Neutrophil (primary cell): ENCODE measurements around the gene ZNF397.
"Not testable (repeated sequence)": the region's sequence is repeated elsewhere in the genome, so short reads cannot be mapped to it uniquely, and the experiment has no call there.

Experiments used
- H3K27ac ChIP-seq: fragments of 200-600 bp; sonication (generic); 2 replicates; pipeline ENCODE4 v1.5.1; 2016; ENCODE audit warnings: mild to moderate bottlenecking, moderate library complexity
- H3K27me3 ChIP-seq: fragments of 200-600 bp; sonication (generic); 2 replicates; pipeline ENCODE4 v1.6.0; 2016; ENCODE audit warnings: mild to moderate bottlenecking
- H3K36me3 ChIP-seq: fragments of 200-600 bp; sonication (generic); 2 replicates; pipeline ENCODE4 v1.5.1; 2017
- H3K4me1 ChIP-seq, 2 experiments: fragments of 200-600 bp in 1 of 2; sonication (generic) in 1 of 2; 1 replicate in 1 of 2; 2 replicates in 1 of 2; pipeline versions ENCODE4 v1.5.1 to v1.6.1; 2013 to 2016; ENCODE audit warnings: low read depth in 1 of 2, low read length in 1 of 2, mild to moderate bottlenecking in 1 of 2, moderate library complexity in 1 of 2; ENCODE audit not compliant: control insufficient read depth in 1 of 2, insufficient read depth in 1 of 2
- H3K4me3 ChIP-seq, 2 experiments: fragments of 200-600 bp in 1 of 2; sonication (generic) in 1 of 2; 1 replicate in 1 of 2; 2 replicates in 1 of 2; pipeline ENCODE4 v1.5.1; 2013 to 2016; ENCODE audit warnings: low read depth in 1 of 2, low read length in 1 of 2, mild to moderate bottlenecking in 1 of 2, moderate library complexity in 1 of 2
- H3K9me3 ChIP-seq: fragments of 200-600 bp; sonication (generic); 2 replicates; pipeline ENCODE4 v1.5.1; 2016
- TF ChIP-seq, protein P1 (sequence below): fragments of 200-600 bp; sonication (generic); IDR thresholded peaks from 2 replicates; pipeline ENCODE4 v1.5.1; 2016; ENCODE audit warnings: antibody characterized with exemption

The ZNF397 gene

DNA sequence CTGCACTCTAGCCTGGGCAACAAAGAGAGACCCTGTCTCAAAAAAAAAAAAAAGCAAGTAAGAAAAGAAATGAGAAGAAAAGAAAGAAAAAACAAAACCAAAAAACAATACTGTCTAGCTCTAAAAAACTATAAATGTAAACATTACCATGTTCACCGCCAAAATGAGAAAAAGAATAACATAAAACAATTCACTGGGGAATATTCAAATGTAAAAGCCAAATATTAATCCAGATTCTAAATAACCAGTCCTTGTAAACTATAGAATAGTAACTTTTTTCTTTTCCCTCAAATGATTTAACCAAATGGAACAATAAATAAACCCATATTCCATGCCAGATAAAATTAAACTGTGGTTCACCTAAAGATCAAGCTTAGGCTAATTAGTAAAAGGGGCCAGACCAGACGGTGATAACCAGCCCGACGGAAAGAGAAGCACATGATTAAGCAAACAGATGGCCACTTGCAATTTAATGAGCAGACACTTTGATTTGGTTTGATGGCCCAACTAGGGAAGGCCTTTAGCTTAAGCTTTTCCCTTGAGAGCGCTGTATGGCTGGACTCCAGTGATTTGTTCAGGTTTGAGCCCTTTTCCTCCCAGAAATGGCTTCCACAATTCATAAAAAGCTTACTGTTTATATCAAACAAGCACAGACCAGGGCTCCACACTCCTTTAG, 39.4 kb upstream of the ZNF397 start:
- H3K4me3 ChIP-seq: no peak overlapping the region
- TF ChIP-seq, protein P1, sequence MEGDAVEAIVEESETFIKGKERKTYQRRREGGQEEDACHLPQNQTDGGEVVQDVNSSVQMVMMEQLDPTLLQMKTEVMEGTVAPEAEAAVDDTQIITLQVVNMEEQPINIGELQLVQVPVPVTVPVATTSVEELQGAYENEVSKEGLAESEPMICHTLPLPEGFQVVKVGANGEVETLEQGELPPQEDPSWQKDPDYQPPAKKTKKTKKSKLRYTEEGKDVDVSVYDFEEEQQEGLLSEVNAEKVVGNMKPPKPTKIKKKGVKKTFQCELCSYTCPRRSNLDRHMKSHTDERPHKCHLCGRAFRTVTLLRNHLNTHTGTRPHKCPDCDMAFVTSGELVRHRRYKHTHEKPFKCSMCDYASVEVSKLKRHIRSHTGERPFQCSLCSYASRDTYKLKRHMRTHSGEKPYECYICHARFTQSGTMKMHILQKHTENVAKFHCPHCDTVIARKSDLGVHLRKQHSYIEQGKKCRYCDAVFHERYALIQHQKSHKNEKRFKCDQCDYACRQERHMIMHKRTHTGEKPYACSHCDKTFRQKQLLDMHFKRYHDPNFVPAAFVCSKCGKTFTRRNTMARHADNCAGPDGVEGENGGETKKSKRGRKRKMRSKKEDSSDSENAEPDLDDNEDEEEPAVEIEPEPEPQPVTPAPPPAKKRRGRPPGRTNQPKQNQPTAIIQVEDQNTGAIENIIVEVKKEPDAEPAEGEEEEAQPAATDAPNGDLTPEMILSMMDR: no peak
- no peaks in the 10 kb centered on the region for H3K36me3 ChIP-seq
- no peaks in the 10 kb centered on the region for H3K27me3 ChIP-seq
- H3K4me1 ChIP-seq: no peaks in the 10 kb centered on the region
- H3K27ac ChIP-seq: no peak overlapping the region
- H3K9me3 ChIP-seq: no peaks in the 10 kb centered on the region

DNA sequence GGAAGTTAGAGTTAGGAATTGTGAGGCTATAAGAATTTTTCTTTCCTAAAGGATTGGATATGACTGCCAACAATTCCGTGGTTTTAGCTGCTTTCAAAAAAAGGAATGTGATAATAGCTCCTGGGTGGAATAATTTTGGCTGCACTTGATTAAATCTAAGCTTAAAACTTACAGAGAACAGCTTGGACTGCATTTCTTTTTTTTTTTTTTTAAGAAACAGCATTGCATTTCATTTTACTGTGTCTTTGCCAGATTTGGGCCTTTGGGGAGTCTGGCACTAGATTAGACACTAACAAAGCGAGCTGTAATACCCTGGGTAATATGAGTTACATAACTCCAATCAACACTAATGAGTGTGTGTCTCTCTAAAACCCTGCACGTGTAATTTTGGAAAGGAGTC, 37.8 kb upstream of the ZNF397 start:
- TF ChIP-seq, protein P1: no peak
- no peak overlapping the region for H3K4me3 ChIP-seq
- H3K27me3 ChIP-seq: no peaks in the 10 kb centered on the region
- H3K36me3 ChIP-seq: no peaks in the 10 kb centered on the region
- no peak overlapping the region for H3K27ac ChIP-seq
- no peaks in the 10 kb centered on the region for H3K4me1 ChIP-seq
- H3K9me3 ChIP-seq: no peaks in the 10 kb centered on the region

DNA sequence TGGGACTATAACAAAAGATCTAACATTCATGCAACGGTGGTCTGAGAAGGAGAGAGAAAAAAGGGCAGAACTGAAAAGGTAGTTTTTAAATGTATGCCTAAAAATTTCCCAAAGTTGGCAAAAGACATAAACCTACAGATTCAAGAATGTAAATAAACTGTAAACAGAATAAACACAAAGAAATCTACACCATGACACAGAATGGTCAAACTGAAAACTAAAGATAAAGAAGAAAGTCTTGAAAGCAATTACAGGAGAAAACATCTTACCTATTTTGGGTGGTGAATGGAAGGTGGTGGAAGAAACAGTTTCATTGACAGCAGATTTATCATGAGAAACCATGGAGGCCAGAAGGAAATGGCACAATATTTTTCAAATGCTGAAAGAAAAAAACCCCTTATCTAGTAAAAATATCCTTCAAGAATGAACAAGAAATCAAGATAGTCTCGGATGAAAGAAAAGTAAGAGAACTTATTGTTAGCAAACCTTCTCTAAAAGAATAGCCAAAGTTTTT, 35.6 kb upstream of the ZNF397 start:
- Histone ChIP-seq H3K4me1 (no peaks in the 10 kb centered on the region), H3K27me3 (no peaks in the 10 kb centered on the region)

DNA sequence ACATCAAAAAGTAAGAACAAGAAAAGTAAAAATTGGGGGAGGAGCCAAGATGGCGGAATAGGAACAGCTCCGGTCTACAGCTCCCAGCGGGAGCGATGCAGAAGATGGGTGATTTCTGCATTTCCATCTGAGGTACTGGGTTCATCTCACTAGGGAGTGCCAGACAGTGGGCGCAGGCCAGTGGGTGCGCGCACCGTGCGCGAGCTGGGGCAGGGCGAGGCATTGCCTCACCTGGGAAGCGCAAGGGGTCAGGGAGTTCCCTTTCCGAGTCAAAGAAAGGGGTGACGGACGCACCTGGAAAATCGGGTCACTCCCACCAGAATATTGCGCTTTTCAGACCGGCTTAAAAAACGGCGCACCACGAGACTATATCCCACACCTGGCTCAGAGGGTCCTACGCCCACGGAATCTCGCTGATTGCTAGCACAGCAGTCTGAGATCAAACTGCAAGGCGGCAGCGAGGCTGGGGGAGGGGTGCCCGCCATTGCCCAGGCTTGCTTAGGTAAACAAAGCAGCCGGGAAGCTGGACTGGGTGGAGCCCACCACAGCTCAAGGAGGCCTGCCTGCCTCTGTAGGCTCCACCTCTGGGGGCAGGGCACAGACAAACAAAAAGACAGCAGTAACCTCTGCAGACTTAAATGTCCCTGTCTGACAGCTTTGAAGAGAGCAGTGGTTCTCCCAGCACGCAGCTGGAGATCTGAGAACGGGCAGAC, 34.9 kb upstream of the ZNF397 start:
- H3K27ac ChIP-seq, H3K36me3 ChIP-seq, H3K4me1 ChIP-seq, H3K9me3 ChIP-seq, H3K4me3 ChIP-seq, H3K27me3 ChIP-seq: not testable (repeated sequence)

More for the DNA sequence above, 35.6 kb upstream of the ZNF397 start:
- Histone ChIP-seq H3K9me3 (no peaks in the 10 kb centered on the region), H3K27ac (no peak overlapping the region), H3K36me3 (no peaks in the 10 kb centered on the region), H3K4me3 (no peak overlapping the region)
- TF ChIP-seq, protein P1: no peak

DNA sequence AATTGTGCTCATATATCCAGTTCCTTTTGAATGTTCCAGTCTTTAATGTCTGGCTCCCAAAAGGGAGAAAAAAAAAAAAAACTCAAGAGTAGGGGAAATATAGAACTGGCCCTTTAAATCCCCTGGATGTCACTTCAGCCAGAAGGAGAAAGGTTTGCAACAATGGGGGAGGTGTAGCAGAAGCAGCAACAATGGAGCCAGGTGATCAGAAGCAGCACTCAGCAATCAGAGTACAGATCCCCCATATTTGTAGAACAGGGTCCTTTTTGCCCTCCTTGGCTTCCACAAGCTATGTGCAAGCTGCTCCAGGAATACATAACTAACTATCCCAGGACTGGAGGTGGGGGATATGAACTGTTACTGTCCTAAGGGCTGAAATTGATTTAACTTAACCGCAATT, 25.8 kb upstream of the ZNF397 start:
- TF ChIP-seq, protein P1: no peak
- H3K4me1 ChIP-seq: no peaks in the 10 kb centered on the region
- H3K9me3 ChIP-seq: no peaks in the 10 kb centered on the region
- no peaks in the 10 kb centered on the region for H3K27me3 ChIP-seq
- no peak overlapping the region for H3K27ac ChIP-seq
- no peak overlapping the region for H3K4me3 ChIP-seq
- H3K36me3 ChIP-seq: no peaks in the 10 kb centered on the region

DNA sequence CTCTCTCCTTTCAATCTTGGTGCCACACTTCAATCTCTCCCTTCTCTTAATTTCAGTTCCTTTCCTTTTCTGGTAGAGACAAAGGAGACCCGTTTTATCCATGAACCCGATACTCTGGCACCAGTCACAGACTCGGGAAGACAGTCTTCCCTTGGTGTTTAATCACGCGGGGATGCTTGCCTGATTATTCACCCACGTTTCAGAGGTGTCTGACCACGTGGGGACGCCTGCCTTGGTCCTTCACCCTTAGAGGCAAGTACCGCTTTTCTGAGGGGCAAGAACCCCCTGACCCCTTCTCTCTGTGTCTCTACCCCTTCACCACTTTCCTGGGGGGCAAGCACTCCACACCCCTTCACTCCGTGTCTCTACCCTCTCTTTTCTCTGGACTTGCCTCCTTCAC, 24.2 kb upstream of the ZNF397 start:
- H3K9me3 ChIP-seq, H3K4me1 ChIP-seq, H3K27me3 ChIP-seq, H3K27ac ChIP-seq, H3K4me3 ChIP-seq, H3K36me3 ChIP-seq: not testable (repeated sequence)

DNA sequence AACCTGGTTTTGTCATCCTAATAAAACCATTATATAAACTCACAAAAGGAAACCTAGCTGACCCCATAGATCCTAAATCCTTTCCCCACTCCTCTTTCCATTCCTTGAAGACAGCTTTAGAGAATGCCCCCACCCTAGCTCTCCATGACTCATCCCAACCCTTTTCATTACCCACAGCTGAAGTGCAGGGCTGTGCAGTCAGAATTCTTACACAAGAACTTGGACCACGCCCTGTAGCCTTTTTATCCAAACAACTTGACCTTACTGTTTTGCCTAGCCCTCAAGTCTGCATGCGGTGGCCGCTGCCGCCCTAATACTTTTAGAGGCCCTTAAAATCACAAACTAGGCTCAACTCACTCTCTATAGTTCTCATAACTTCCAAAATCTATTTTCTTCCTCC, 21.5 kb upstream of the ZNF397 start:
- H3K4me1 ChIP-seq, H3K4me3 ChIP-seq, H3K36me3 ChIP-seq, H3K27ac ChIP-seq, H3K9me3 ChIP-seq, H3K27me3 ChIP-seq: not testable (repeated sequence)
